NB4 (cell line): ENCODE results near the gene GRID1.

ENCODE experiments used
- DNase-seq: peaks from one replicate; pipeline ENCODE4 v3.0.0; 2010; ENCODE audit warnings: low read depth
- H3K4me3 ChIP-seq: one replicate; pipeline ENCODE4 v1.5.1; 2011; ENCODE audit warnings: mild to moderate bottlenecking, low read depth, low read length, moderate library complexity
- CTCF ChIP-seq: IDR thresholded peaks from one replicate; pipeline ENCODE4 v1.5.1; 2012; ENCODE audit warnings: low read depth, low read length
- MAX ChIP-seq: IDR thresholded peaks from 2 replicates; pipeline ENCODE4 v1.6.1; 2011; ENCODE audit warnings: low read depth, low read length
- MYC ChIP-seq: IDR thresholded peaks from 2 replicates; pipeline ENCODE4 v1.6.1; 2011; ENCODE audit warnings: low read depth, low read length
- POLR2A ChIP-seq: IDR thresholded peaks from 2 replicates; pipeline ENCODE4 v1.6.1; 2011; ENCODE audit warnings: mild to moderate bottlenecking; ENCODE audit not compliant: insufficient read length; ENCODE audit errors: extremely low read depth

The GRID1 gene

GRCh38 chr10:86301971-86302370 lies 64.6 kb downstream of the GRID1 start:
- TF ChIP-seq POLR2A = no peak
- no peak for TF ChIP-seq MAX
- no peak for TF ChIP-seq CTCF
- TF ChIP-seq MYC = no peak
- H3K4me3 ChIP-seq = no peak overlapping the region
- DNase-seq = no peak

- no peak overlapping the region for H3K4me3 ChIP-seq
- no peak for DNase-seq
- TF ChIP-seq MYC = no peak
- no peak for TF ChIP-seq CTCF
- no peak for TF ChIP-seq POLR2A
- no peak for TF ChIP-seq MAX
These were observed 65.4 kb downstream of the GRID1 start for GRCh38 chr10:86300931-86301830.

GRCh38 chr10:86300399-86300925 lies 66.1 kb downstream of the GRID1 start:
- no peak overlapping the region for H3K4me3 ChIP-seq

GRCh38 chr10:86299562-86299961 lies 67.0 kb downstream of the GRID1 start:
- no peak for DNase-seq
- TF ChIP-seq MYC (no peak), MAX (no peak), CTCF (no peak), POLR2A (no peak)
- no peak overlapping the region for H3K4me3 ChIP-seq

More at GRCh38 chr10:86300399-86300925, 66.1 kb downstream of the GRID1 start:
- DNase-seq = no peak
- TF ChIP-seq POLR2A = no peak
- TF ChIP-seq MAX = no peak
- TF ChIP-seq MYC = no peak
- no peak for TF ChIP-seq CTCF

- DNase-seq = no peak
- no peak overlapping the region for H3K4me3 ChIP-seq
- TF ChIP-seq CTCF = no peak
- TF ChIP-seq MYC = no peak
- no peak for TF ChIP-seq POLR2A
- TF ChIP-seq MAX = no peak
These were observed 68.0 kb downstream of the GRID1 start for GRCh38 chr10:86298501-86299001.
